Measurements from ENCODE around the gene SPATA24. TPM values are rescaled to one million over a fixed set of nuclear protein-coding genes. Genes with fewer than 3 reads are reported as not detected.

SPATA24 gene
- total RNA-seq, 1 experiment from 2014 or later, result 9.8 TPM

GRCh38 chr5:139413963-139414362 lies 10.1 kb upstream of the SPATA24 start:
- H3K36me3 Mint-ChIP-seq (ENCODE audit: insufficient read depth, unreplicated experiment), result peaks cover 6% of the 10 kb centered on the region
- no peaks in the 10 kb centered on the region for H3K27me3 Mint-ChIP-seq (ENCODE audit: insufficient read depth, unreplicated experiment)
- POLR2A ChIA-PET, result interaction anchor here (0.6 to 3.4 kb wide), 2 partner anchors 10 to 295 kb away, joined by 3 to 16 read pairs; partner anchors contain the start of gene SPATA24
- no peaks in the 10 kb centered on the region for H3K9me3 Mint-ChIP-seq (ENCODE audit: unreplicated experiment)
- TF ChIP-seq CTCF (IDR thresholded peaks at IDR 0.05; ENCODE audit: unreplicated experiment), result no peak
- no peak overlapping the region for H3K27ac Mint-ChIP-seq (ENCODE audit: low read depth, unreplicated experiment)
- no peaks in the 10 kb centered on the region for H3K4me1 Mint-ChIP-seq (ENCODE audit: insufficient read depth, unreplicated experiment)
- H3K4me3 Mint-ChIP-seq (ENCODE audit: unreplicated experiment), result no peak overlapping the region
- CTCF ChIA-PET, result interaction anchor here (0.6 to 11.5 kb wide), 3 partner anchors 8 to 166 kb away, joined by 3 to 111 read pairs (median 5); no protein-coding TSS in a partner anchor
- DNase-seq (ENCODE audit: unreplicated experiment), result no peak
- intact Hi-C loops (cut with micrococcal nuclease), result no loop called here
- no TSS peak for BruUV-seq (replicated peaks)

- intact Hi-C loops (cut with micrococcal nuclease), result no loop called here
- no peaks in the 10 kb centered on the region for H3K9me3 Mint-ChIP-seq (ENCODE audit: unreplicated experiment)
- no peak overlapping the region for H3K27ac Mint-ChIP-seq (ENCODE audit: low read depth, unreplicated experiment)
- no peak for TF ChIP-seq CTCF (IDR thresholded peaks at IDR 0.05; ENCODE audit: unreplicated experiment)
- H3K36me3 Mint-ChIP-seq (ENCODE audit: insufficient read depth, unreplicated experiment), result peaks cover 6% of the 10 kb centered on the region
- no TSS peak for BruUV-seq (replicated peaks)
- H3K27me3 Mint-ChIP-seq (ENCODE audit: insufficient read depth, unreplicated experiment), result no peaks in the 10 kb centered on the region
- no peak overlapping the region for H3K4me3 Mint-ChIP-seq (ENCODE audit: unreplicated experiment)
- CTCF ChIA-PET, result interaction anchor here (0.5 to 11.5 kb wide), 3 partner anchors 9 to 107 kb away, joined by 3 to 111 read pairs (median 5); no protein-coding TSS in a partner anchor
- H3K4me1 Mint-ChIP-seq (ENCODE audit: insufficient read depth, unreplicated experiment), result no peaks in the 10 kb centered on the region
- DNase-seq (ENCODE audit: unreplicated experiment), result no peak
- POLR2A ChIA-PET, result interaction anchor here (3.4 kb wide), 1 partner anchor 9 kb away, joined by 16 read pairs; the partner anchor contains the start of gene SPATA24
These were observed 9.3 kb upstream of the SPATA24 start for GRCh38 chr5:139413153-139413552.

GRCh38 chr5:139410993-139411828 lies 7.3 kb upstream of the SPATA24 start:
- Mint-ChIP-seq H3K9me3 (ENCODE audit: unreplicated experiment) (no peaks in the 10 kb centered on the region), H3K27ac (ENCODE audit: low read depth, unreplicated experiment) (no peak overlapping the region), H3K4me3 (ENCODE audit: unreplicated experiment) (no peak overlapping the region), H3K4me1 (ENCODE audit: insufficient read depth, unreplicated experiment) (no peaks in the 10 kb centered on the region), H3K36me3 (ENCODE audit: insufficient read depth, unreplicated experiment) (no peaks in the 10 kb centered on the region), H3K27me3 (ENCODE audit: insufficient read depth, unreplicated experiment) (no peaks in the 10 kb centered on the region)
- CTCF ChIA-PET, result interaction anchor here (0.6 to 11.5 kb wide), 8 partner anchors 9 to 453 kb away, joined by 3 to 111 read pairs (median 4); no protein-coding TSS in a partner anchor
- TF ChIP-seq CTCF (IDR thresholded peaks at IDR 0.05; ENCODE audit: unreplicated experiment), result no peak
- intact Hi-C loops (cut with micrococcal nuclease), result no loop called here
- no TSS peak for BruUV-seq (replicated peaks)
- no peak for DNase-seq (ENCODE audit: unreplicated experiment)
- POLR2A ChIA-PET, result interaction anchor here (2.1 kb wide), 1 partner anchor 11 kb away, joined by 10 read pairs; no protein-coding TSS in a partner anchor

Data from MCF 10A (cell line).